Brain microvascular endothelial cell (primary cell): Measurements from ENCODE around the gene RPS28.
"Not testable (repeated sequence)": the region's sequence is repeated elsewhere in the genome, so short reads cannot be mapped to it uniquely, and the experiment has no call there.

Experiments
- DNase-seq: peaks from one replicate; pipeline ENCODE4 v3.0.0-alpha.2; 2020
- H3K27ac ChIP-seq: fragments of 250-450 bp; sonication (Bioruptor Pico); 2 replicates; pipeline ENCODE4 v1.5.1; 2020; ENCODE audit warnings: mild to moderate bottlenecking, moderate library complexity
- H3K27me3 ChIP-seq: fragments of 250-450 bp; sonication (Bioruptor Pico); replicated peaks from 2 replicates; pipeline ENCODE4 v1.5.1; 2020; ENCODE audit warnings: mild to moderate bottlenecking
- H3K36me3 ChIP-seq: fragments of 250-450 bp; sonication (Bioruptor Pico); replicated peaks from 2 replicates; pipeline ENCODE4 v1.5.1; 2020; ENCODE audit warnings: mild to moderate bottlenecking
- H3K4me3 ChIP-seq: 2 replicates; pipeline ENCODE4 v1.5.1; 2011; ENCODE audit warnings: low read depth, mild to moderate bottlenecking, control low read depth, low read length, moderate library complexity
- CTCF ChIP-seq: IDR thresholded peaks from 2 replicates; pipeline ENCODE4 v1.5.1; 2011; ENCODE audit warnings: low read depth, mild to moderate bottlenecking, moderate library complexity, low read length, control low read depth, inconsistent platforms; ENCODE audit errors: missing control alignments
- in situ Hi-C: cut with HindIII; loops from 2 replicates; pipeline ENCODE4 v1.10.0; 2017; ENCODE audit warnings: low sequenced_read_pairs, low pct_ligation_motif_present

Gene RPS28

DNA sequence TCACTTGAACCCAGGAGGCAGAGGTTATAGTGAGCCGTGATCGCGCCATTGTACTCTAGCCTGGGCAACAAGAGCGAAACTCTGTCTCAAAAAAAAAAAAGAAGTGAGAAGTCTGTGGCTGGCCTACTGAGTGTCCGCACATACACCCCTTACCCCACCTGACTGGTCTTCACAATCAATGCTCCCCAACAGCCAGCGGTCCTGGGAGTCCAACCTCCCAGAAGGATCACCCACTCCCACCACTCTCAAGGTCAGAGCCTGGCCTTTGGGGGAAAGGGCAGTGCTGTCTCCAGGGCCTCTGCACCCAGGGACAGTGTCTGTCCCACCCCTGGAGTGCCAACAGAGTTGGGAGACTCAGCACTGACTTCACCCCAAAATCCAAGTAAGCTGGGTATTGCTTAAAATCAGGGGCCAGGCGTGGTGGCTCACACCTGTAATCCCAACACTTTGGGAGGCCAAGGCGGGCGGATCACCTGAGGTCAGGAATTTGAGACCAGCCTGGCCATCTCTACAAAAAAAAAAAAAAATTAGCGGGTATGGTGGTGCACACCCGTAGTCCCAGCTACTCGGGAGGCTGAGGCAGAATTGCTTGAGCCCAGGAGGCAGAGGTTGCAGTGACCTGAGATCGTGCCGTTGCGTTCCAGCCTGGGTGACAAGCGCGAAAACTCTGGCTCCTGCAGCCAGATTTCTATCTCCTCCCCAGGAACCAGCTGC is 10.8 kb upstream of the RPS28 start:
- peaks cover 30% of the 10 kb centered on the region for H3K36me3 ChIP-seq
- H3K27me3 ChIP-seq, result no peaks in the 10 kb centered on the region
- in situ Hi-C loops, result no loop called here
- no peak for TF ChIP-seq CTCF
- H3K27ac ChIP-seq, result no peak overlapping the region
- no peak for DNase-seq
- no peak overlapping the region for H3K4me3 ChIP-seq

GRCh38 chr19:8311461-8312260 is 9.6 kb upstream of the RPS28 start:
- no peak for TF ChIP-seq CTCF
- no peak overlapping the region for H3K4me3 ChIP-seq
- no peak overlapping the region for H3K27ac ChIP-seq
- in situ Hi-C loops, result no loop called here
- no peak for DNase-seq
- H3K36me3 ChIP-seq, result peaks cover 32% of the 10 kb centered on the region
- no peaks in the 10 kb centered on the region for H3K27me3 ChIP-seq

DNA sequence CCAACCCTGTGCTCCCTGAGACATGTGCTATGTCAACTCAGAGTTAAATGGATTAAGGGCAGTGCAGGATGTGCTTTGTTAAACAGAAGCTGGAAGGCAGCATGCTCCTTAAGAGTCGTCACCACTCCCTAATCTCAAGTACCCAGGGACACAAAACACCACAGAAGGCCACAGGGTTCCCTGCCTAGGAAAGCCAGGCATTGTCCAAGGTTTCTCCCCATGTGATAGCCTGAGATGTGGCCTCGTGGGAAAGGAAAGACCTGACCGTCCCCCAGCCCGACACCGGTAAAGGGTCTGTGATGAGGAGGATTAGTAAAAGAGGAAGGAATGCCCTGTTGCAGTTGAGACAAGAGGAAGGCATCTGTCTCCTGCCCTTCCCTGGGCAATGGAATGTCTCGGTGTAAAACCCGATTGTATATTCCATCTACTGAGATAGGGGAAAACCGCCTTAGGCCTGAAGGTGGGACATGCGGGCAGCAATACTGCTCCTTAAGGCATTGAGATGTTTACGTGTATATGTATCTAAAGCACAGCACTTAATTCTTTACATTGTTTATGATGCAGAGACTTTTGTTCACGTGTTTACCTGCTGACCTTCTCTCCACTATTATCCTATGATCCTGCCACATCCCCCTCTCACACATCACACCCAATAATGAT is 6.2 kb upstream of the RPS28 start:
- DNase-seq, in situ Hi-C loops, H3K27me3 ChIP-seq, H3K4me3 ChIP-seq, H3K27ac ChIP-seq: not testable (repeated sequence)
- H3K36me3 ChIP-seq, result peaks cover 27% of the 10 kb centered on the region

DNA sequence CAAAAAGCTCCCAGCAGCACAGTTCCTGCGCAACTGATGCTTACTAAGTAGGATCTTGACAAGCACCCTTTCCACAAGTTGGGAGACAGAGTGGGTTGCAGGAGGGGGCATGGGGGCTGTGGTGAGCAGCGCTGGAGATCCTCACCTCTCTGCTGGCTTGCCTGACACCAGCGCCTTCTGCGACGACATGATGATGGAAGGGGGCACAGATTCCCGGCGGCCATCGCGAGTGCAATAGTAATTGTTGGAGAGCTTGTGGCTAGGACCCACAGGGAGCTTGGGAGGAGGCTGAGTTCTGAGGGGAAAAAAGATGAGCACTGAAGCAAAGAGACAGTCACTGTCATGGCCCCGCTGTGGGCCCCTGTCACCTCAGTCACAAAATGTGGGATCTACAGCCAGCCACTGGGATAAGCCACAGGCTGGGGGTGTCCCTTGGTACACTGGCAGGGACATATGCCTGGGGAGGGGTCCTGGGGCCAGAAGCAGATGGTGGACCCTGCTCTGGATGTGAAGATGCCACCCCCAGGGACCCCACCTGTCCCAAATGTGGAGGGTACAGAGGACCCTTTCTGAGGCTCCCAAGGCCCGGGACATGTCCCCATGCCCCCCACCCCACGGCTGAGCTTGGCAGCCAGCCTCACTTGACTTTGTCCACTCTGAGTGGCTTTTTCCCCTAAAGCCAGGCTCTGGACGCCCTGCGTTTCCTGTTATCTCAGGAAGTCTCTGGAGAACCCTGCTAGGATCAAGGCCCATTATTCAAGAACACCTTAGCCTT is 4.8 kb upstream of the RPS28 start:
- in situ Hi-C loops, result no loop called here
- no peaks in the 10 kb centered on the region for H3K27me3 ChIP-seq
- no peak overlapping the region for H3K27ac ChIP-seq
- TF ChIP-seq CTCF, result no peak
- H3K36me3 ChIP-seq, result peaks cover 22% of the 10 kb centered on the region
- no peak overlapping the region for H3K4me3 ChIP-seq
- no peak for DNase-seq

DNA sequence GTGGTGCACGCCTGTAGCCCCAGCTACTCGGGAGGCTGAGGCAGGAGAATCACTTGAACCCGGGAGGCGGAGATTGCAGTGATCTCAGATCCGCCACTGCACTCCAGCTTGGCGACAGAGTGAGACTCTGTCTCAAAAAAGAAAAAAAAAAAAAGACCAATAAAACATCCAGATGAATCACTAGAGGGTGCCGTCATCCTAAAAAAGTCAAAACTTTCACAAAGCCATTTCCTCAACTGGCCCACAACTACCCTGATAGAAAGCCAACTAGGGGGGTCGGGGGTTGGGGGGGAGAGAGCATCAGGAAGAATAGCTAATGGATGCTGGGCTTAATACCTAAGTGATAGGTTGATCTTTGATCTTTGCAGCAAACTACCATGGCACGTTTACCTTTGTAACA is 2.5 kb upstream of the RPS28 start:
- H3K27me3 ChIP-seq, H3K27ac ChIP-seq, in situ Hi-C loops, DNase-seq, H3K4me3 ChIP-seq: not testable (repeated sequence)
- H3K36me3 ChIP-seq, result peaks cover 34% of the 10 kb centered on the region

DNA sequence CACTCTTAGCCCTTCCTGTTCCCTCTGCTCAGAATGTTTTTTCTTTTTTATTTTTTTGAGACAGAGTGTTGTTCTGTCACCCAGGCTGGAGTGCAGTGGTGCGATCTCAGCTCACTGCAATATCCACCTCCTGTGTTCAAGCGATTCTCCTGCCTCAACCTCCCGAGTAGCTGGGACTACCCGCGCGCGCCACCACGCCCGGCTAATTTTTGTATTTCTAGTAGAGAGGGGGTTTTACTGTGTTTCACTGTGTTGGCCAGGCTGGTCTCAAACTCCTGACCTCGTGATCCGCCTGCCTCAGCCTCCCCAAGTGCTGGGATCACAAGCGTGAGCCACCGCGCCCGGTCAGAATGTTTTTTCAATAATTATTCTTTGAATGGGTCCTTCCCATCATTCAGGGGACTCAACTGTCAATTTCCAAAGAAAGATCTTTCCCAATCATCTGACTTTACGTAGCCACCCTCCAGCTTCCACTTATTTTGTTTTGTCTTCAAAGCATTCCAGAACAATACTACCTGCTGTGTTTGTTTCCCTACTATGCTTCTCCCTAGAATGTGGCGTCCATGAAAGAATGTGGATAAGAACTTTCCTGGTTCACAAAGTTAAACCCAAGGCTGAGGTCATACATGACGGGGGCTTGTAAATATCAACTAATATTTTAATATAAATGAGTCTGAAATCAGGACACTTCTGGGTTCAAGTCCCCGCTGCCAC is 1.3 kb upstream of the RPS28 start:
- TF ChIP-seq CTCF, result no peak
- Histone ChIP-seq H3K27me3 (no peaks in the 10 kb centered on the region), H3K36me3 (peaks cover 27% of the 10 kb centered on the region), H3K27ac (peak overlapping the region; percentile 90), H3K4me3 (peak overlapping the region; percentile 99)
- in situ Hi-C loops, result no loop called here
- DNase-seq, result no peak
